ENCODE measurements around the gene SLC9A9.

- TF ChIP-seq CTCF (IDR thresholded peaks at IDR 0.05; ENCODE audit: poor library complexity) = no peak
- TF ChIP-seq EZH2 (IDR thresholded peaks at IDR 0.05; ENCODE audit: borderline replicate concordance) = no peak
- TF ChIP-seq EZH2phosphoT487 (IDR thresholded peaks at IDR 0.05; ENCODE audit: low read depth, severe bottlenecking, unreplicated experiment) = no peak
Measured at GRCh38 chr3:143658116-143658515, 190.2 kb downstream of the SLC9A9 start.
